H1 (cell line): ENCODE data around the gene PLD2. TPM values are rescaled to one million over a fixed set of nuclear protein-coding genes. Genes with fewer than 3 reads are reported as not detected.

ENCODE experiments used
- CTCF ChIA-PET: fragments of 300-600 bp; sonication (Branson Sonifier 250); formaldehyde crosslinking; loops from one replicate; lab custom pipeline; 2021; ENCODE audit not compliant: partially characterized antibody; lab: Charles Lee
- POLR2A ChIA-PET: fragments of 300-600 bp; sonication (Branson Sonifier 250); formaldehyde crosslinking; loops from one replicate; lab custom pipeline; 2021; ENCODE audit warnings: inconsistent platforms; ENCODE audit not compliant: partially characterized antibody; lab: Charles Lee
- DNase-seq, 2 experiments: peaks; one replicate each; pipeline versions ENCODE4 v3.0.0 to v3.0.0-alpha.2; 2010 to 2022; ENCODE audit warnings: low spot score in 2 of 2, low read depth in 1 of 2, mixed read lengths in 1 of 2
- FAIRE-seq: peaks from 2 replicates; lab custom pipeline; 2011; peaks lifted over from hg19 to GRCh38; lab: Jason Lieb, UNC
- H2AFZ ChIP-seq: 2 replicates; pipeline ENCODE4 v1.8.1; 2012; ENCODE audit warnings: low read length, inconsistent platforms
- H2AK5ac ChIP-seq: 2 replicates; pipeline ENCODE4 v1.6.1; 2013; ENCODE audit warnings: low read depth, low read length
- H2BK120ac ChIP-seq: replicated peaks from 2 replicates; pipeline ENCODE3; 2013; ENCODE audit warnings: low read depth, low read length, inconsistent platforms
- H2BK12ac ChIP-seq: 2 replicates; pipeline ENCODE4 v1.6.1; 2013; ENCODE audit warnings: low read depth, low read length
- H2BK15ac ChIP-seq: 2 replicates; pipeline ENCODE4 v1.6.1; 2013; ENCODE audit warnings: low read length
- H2BK20ac ChIP-seq: 2 replicates; pipeline ENCODE4 v1.6.1; 2013; ENCODE audit warnings: low read length
- H2BK5ac ChIP-seq: 2 replicates; pipeline ENCODE4 v1.6.1; 2013; ENCODE audit warnings: low read depth, low read length
- H3K14ac ChIP-seq: 2 replicates; pipeline ENCODE4 v1.6.1; 2013; ENCODE audit warnings: inconsistent platforms; ENCODE audit not compliant: insufficient read length
- H3K18ac ChIP-seq: 2 replicates; pipeline ENCODE4 v1.6.1; 2013; ENCODE audit warnings: low read length; ENCODE audit errors: extremely low read depth
- H3K23ac ChIP-seq: 2 replicates; pipeline ENCODE4 v1.6.1; 2013; ENCODE audit warnings: inconsistent platforms; ENCODE audit not compliant: insufficient read length
- H3K23me2 ChIP-seq: 2 replicates; pipeline ENCODE4 v1.6.1; 2013; ENCODE audit warnings: low read depth, low read length
- H3K27ac ChIP-seq: 2 replicates; pipeline ENCODE4 v1.6.1; 2011; ENCODE audit warnings: low read depth, low read length, inconsistent platforms
- H3K27me3 ChIP-seq, 4 experiments: replicated peaks in 1 of 4; 1 replicate in 1 of 4; 2 replicates in 3 of 4; pipeline versions ENCODE4 v1.6.1 to v1.8.1; 2011 to 2013; ENCODE audit warnings: low read length in 3 of 4, mild to moderate bottlenecking in 3 of 4, inconsistent platforms in 2 of 4, mixed read lengths in 2 of 4, moderate library complexity in 1 of 4; ENCODE audit not compliant: control insufficient read depth in 3 of 4, insufficient read depth in 3 of 4; ENCODE audit errors: extremely low read depth in 1 of 4
- H3K36me3 ChIP-seq, 4 experiments: 2 replicates each; pipeline versions ENCODE4 v1.6.1 to v1.8.1; 2011 to 2013; ENCODE audit warnings: mild to moderate bottlenecking in 4 of 4, low read length in 3 of 4, moderate library complexity in 2 of 4, control low read depth in 1 of 4, inconsistent platforms in 1 of 4; ENCODE audit not compliant: insufficient read depth in 4 of 4, control insufficient read depth in 2 of 4
- H3K4ac ChIP-seq: replicated peaks from 2 replicates; pipeline ENCODE3; 2013; ENCODE audit warnings: low read length, low read depth, mixed read lengths, inconsistent platforms; ENCODE audit not compliant: insufficient read length
- H3K4me1 ChIP-seq, 4 experiments: replicated peaks in 1 of 4; 1 replicate in 1 of 4; 2 replicates in 3 of 4; pipeline versions ENCODE4 v1.6.1 to v1.8.1; 2011 to 2013; ENCODE audit warnings: low read length in 3 of 4, inconsistent platforms in 2 of 4, mixed read lengths in 1 of 4; ENCODE audit not compliant: insufficient read depth in 4 of 4, control insufficient read depth in 3 of 4
- H3K4me2 ChIP-seq, 2 experiments: 2 replicates each; pipeline versions ENCODE4 v1.6.1 to v1.8.1; 2011 to 2013; ENCODE audit warnings: low read depth in 2 of 2, low read length in 2 of 2, control low read depth in 1 of 2, inconsistent platforms in 1 of 2, mild to moderate bottlenecking in 1 of 2; ENCODE audit not compliant: insufficient read depth in 1 of 2
- H3K4me3 ChIP-seq, 4 experiments: fragments of 200-600, 300-600 bp in 1 of 4; sonication (generic), shearing (Covaris generic), sonication (Bioruptor Twin) in 1 of 4; 2 replicates each; pipeline versions ENCODE4 v1.5.1 to v1.8.1; 2011 to 2016; ENCODE audit warnings: low read length in 4 of 4, low read depth in 3 of 4, control low read depth in 2 of 4, inconsistent platforms in 2 of 4, mild to moderate bottlenecking in 2 of 4, mixed read lengths in 1 of 4, moderate library complexity in 1 of 4; ENCODE audit not compliant: insufficient read depth in 2 of 4; ENCODE audit errors: extremely low read depth in 1 of 4
- H3K56ac ChIP-seq: replicated peaks from 2 replicates; pipeline ENCODE3; 2013; ENCODE audit warnings: low read depth, mild to moderate bottlenecking, mixed read lengths, low read length, inconsistent platforms; ENCODE audit not compliant: insufficient read length
- H3K79me1 ChIP-seq: 2 replicates; pipeline ENCODE4 v1.6.1; 2013; ENCODE audit warnings: low read depth, low read length, control low read depth
- H3K79me2 ChIP-seq, 2 experiments: 2 replicates each; pipeline versions ENCODE4 v1.6.1 to v1.8.1; 2012 to 2013; ENCODE audit warnings: low read length in 2 of 2, mild to moderate bottlenecking in 2 of 2, inconsistent platforms in 1 of 2; ENCODE audit not compliant: insufficient read depth in 2 of 2, control insufficient read depth in 1 of 2
- H3K9ac ChIP-seq, 4 experiments: replicated peaks in 1 of 4; 1 replicate in 1 of 4; 2 replicates in 3 of 4; pipeline versions ENCODE4 v1.6.1 to v1.8.1; 2011 to 2013; ENCODE audit warnings: low read depth in 3 of 4, low read length in 3 of 4, control low read depth in 2 of 4, mild to moderate bottlenecking in 2 of 4, moderate library complexity in 2 of 4, inconsistent platforms in 1 of 4; ENCODE audit errors: extremely low read depth in 1 of 4
- H3K9me3 ChIP-seq, 2 experiments: 2 replicates each; pipeline versions ENCODE4 v1.6.1 to v1.8.1; 2012 to 2013; ENCODE audit warnings: mild to moderate bottlenecking in 2 of 2, moderate library complexity in 2 of 2, control low read depth in 1 of 2, inconsistent platforms in 1 of 2, low read depth in 1 of 2, low read length in 1 of 2, mixed read lengths in 1 of 2; ENCODE audit not compliant: insufficient read depth in 2 of 2
- H4K20me1 ChIP-seq, 2 experiments: replicated peaks in 1 of 2; 2 replicates each; pipeline versions ENCODE3 to v1.8.1; 2011 to 2013; ENCODE audit warnings: inconsistent platforms in 2 of 2, low read length in 2 of 2, mild to moderate bottlenecking in 1 of 2; ENCODE audit not compliant: insufficient read depth in 2 of 2, control insufficient read depth in 1 of 2
- H4K5ac ChIP-seq: 2 replicates; pipeline ENCODE4 v1.6.1; 2013; ENCODE audit warnings: low read length, low read depth, mixed read lengths, inconsistent platforms; ENCODE audit not compliant: insufficient read length
- H4K8ac ChIP-seq: 2 replicates; pipeline ENCODE4 v1.8.0; 2013; ENCODE audit warnings: mild to moderate bottlenecking, moderate library complexity, low read length, inconsistent platforms; ENCODE audit not compliant: insufficient read depth; ENCODE audit errors: extremely low read depth
- H4K91ac ChIP-seq: replicated peaks from 2 replicates; pipeline ENCODE3; 2013; ENCODE audit warnings: low read length, mixed read lengths, inconsistent platforms; ENCODE audit not compliant: insufficient read length
- KDM4A ChIP-seq: IDR thresholded peaks from one replicate; pipeline ENCODE4 v1.7.1; 2012; ENCODE audit warnings: low read depth, mild to moderate bottlenecking, moderate library complexity, low read length, inconsistent platforms; ENCODE audit not compliant: severe bottlenecking
- SUZ12 ChIP-seq: fragments of 200-600 bp; sonication (generic); IDR thresholded peaks from 2 replicates; pipeline ENCODE4 v1.6.1; 2012; ENCODE audit warnings: mild to moderate bottlenecking, inconsistent platforms, low read length, moderate library complexity, mixed read lengths
- WGBS, 2 experiments: shearing (Covaris generic) in 1 of 2; methylation state at CpG; one replicate each; pipeline versions ENCODE4 v1.1.6 to v1.1.7; 2013 to 2015; ENCODE audit warnings: low lambda C conversion rate in 2 of 2, mixed read lengths in 2 of 2, inconsistent platforms in 1 of 2, low coverage in 1 of 2, missing lambda C conversion rate in 1 of 2; ENCODE audit not compliant: insufficient replicate concordance in 2 of 2, insufficient coverage in 1 of 2, insufficient read length in 1 of 2; ENCODE audit errors: extremely low coverage in 1 of 2, missing lambda C conversion rate in 1 of 2; 5-methylcytosine and 5-hydroxymethylcytosine counted together
- polyA plus RNA-seq, 7 experiments: library from polyadenylated mRNA; depleted of rRNA in 3 of 7; stranded (reverse) in 5 of 7; unstranded in 2 of 7; fragments of >200 nt in 5 of 7; fragments of 200-250 nt in 2 of 7; gene quantifications; 1 replicate in 5 of 7; 2 replicates in 1 of 7; 4 replicates in 1 of 7; pipeline versions ENCODE4 v1.2.1 to v1.2.3, GENCODE V29; 2011 to 2013; ENCODE audit warnings: missing spikeins in 2 of 7, mixed read lengths in 2 of 7
- total RNA-seq: library from RNA; stranded (reverse); fragmentation: NEBNext Ultra II Directional; extraction: Animal tissue kit (Norgen Biotek cat#: 25700); gene quantifications from 2 replicates; pipeline ENCODE4 v1.2.1, GENCODE V29; 2021

PLD2 gene
- total and polyA plus RNA-seq, 2 of the 8 experiments (the other 6 are each of a cell fraction or from before 2014, with no cell fraction given), result 44.3 to 48.4 TPM

GRCh38 chr17:4790705-4791088 lies 16.3 kb upstream of the PLD2 start:
- H3K4ac ChIP-seq, result no peak overlapping the region
- H3K56ac ChIP-seq, result no peak overlapping the region
- no peak overlapping the region for H3K27ac ChIP-seq
- no peak overlapping the region for H3K23ac ChIP-seq
- no peak overlapping the region for H2BK20ac ChIP-seq
- no peak overlapping the region for H3K14ac ChIP-seq
- H3K79me2 ChIP-seq, result no peaks in the 10 kb centered on the region
- peak overlapping the region; percentile 97 for H2AFZ ChIP-seq
- peak overlapping the region; percentile 70 to 98 for H3K4me2 ChIP-seq
- H2AK5ac ChIP-seq, result no peak overlapping the region
- H3K18ac ChIP-seq, result no peak overlapping the region
- H3K36me3 ChIP-seq, result no peaks in the 10 kb centered on the region
- CTCF ChIA-PET, result interaction anchor here (0.7 to 4.8 kb wide), 19 partner anchors 13 to 228 kb away, joined by 3 to 27 read pairs (median 4); partner anchors contain the start of genes MED11 and PLD2
- peaks cover 0 to 14% (median 8%) of the 10 kb centered on the region in 4 experiments; a peak in 5 of 7 replicates for H3K4me1 ChIP-seq
- H2BK5ac ChIP-seq, result no peak overlapping the region
- H3K27me3 ChIP-seq, result peaks cover 3 to 30% (median 17%) of the 10 kb centered on the region in 4 experiments
- H3K4me3 ChIP-seq, result peak overlapping the region; percentile 46 to 74 (median 66)
- peaks cover 0 to 2% of the 10 kb centered on the region in 2 experiments for H4K20me1 ChIP-seq
- H2BK15ac ChIP-seq, result 0 out of 2 replicates have a peak overlapping the region, but pooled peaks have one; percentile 19
- TF ChIP-seq KDM4A (no peak), SUZ12 (no peak)
- no peak overlapping the region for H2BK120ac ChIP-seq
- no peak for FAIRE-seq
- no peak overlapping the region for H4K8ac ChIP-seq
- H3K9ac ChIP-seq, result peak overlapping the region in 1 of 4 experiments; percentile 23; a peak in 3 of 7 replicates
- peak overlapping the region; percentile 75 for H2BK12ac ChIP-seq
- no peaks in the 10 kb centered on the region for H3K79me1 ChIP-seq
- H3K23me2 ChIP-seq, result peaks cover 17% of the 10 kb centered on the region
- no peak overlapping the region for H4K5ac ChIP-seq
- no peaks in the 10 kb centered on the region for H3K9me3 ChIP-seq
- no peak overlapping the region for H4K91ac ChIP-seq
- POLR2A ChIA-PET, result interaction anchor here (1.1 to 3.1 kb wide), 4 partner anchors 16 to 110 kb away, joined by 3 to 15 read pairs (median 9); partner anchors contain the start of gene PLD2
- 77% methylated on average over 7 of the region's 7 CpGs; no CpG with 5 or more reads in 1 of the 2 experiments for WGBS, 2 experiments
- no peak for DNase-seq
